ES-I3 (cell line): ENCODE measurements around the gene GPX3.

Experiments
- H3K36me3 ChIP-seq: 2 replicates; pipeline ENCODE4 v1.6.1; 2013; ENCODE audit warnings: mild to moderate bottlenecking, low read length, control low read depth, moderate library complexity; ENCODE audit not compliant: insufficient read depth
- H3K4me1 ChIP-seq: 2 replicates; pipeline ENCODE4 v1.6.1; 2013; ENCODE audit warnings: mild to moderate bottlenecking, control low read depth, low read length; ENCODE audit not compliant: insufficient read depth
- H3K9ac ChIP-seq: 2 replicates; pipeline ENCODE4 v1.6.1; 2013; ENCODE audit warnings: low read depth, mild to moderate bottlenecking, low read length, moderate library complexity
- H3K9me3 ChIP-seq: 2 replicates; pipeline ENCODE4 v1.6.1; 2013; ENCODE audit warnings: mild to moderate bottlenecking, low read length, moderate library complexity; ENCODE audit not compliant: control insufficient read depth, insufficient read depth

GPX3 gene

GRCh38 chr5:151065609-151066008, 45.2 kb downstream of the GPX3 start:
- Histone ChIP-seq H3K4me1 (peaks cover 6% of the 10 kb centered on the region; the same call in 1 of the 2 replicates), H3K9me3 (no peaks in the 10 kb centered on the region), H3K9ac (no peak overlapping the region), H3K36me3 (no peaks in the 10 kb centered on the region)

GRCh38 chr5:151066920-151067319, 46.5 kb downstream of the GPX3 start:
- no peaks in the 10 kb centered on the region for H3K9me3 ChIP-seq
- H3K36me3 ChIP-seq: no peaks in the 10 kb centered on the region
- peaks cover 6% of the 10 kb centered on the region; the same call in 1 of the 2 replicates for H3K4me1 ChIP-seq
- no peak overlapping the region for H3K9ac ChIP-seq

GRCh38 chr5:151067632-151068432, 47.4 kb downstream of the GPX3 start:
- Histone ChIP-seq H3K36me3 (no peaks in the 10 kb centered on the region), H3K9ac (no peak overlapping the region)

GRCh38 chr5:151068433-151069197, 48.2 kb downstream of the GPX3 start:
- Histone ChIP-seq H3K9me3 (no peaks in the 10 kb centered on the region), H3K4me1 (peaks cover 6% of the 10 kb centered on the region), H3K9ac (no peak overlapping the region), H3K36me3 (no peaks in the 10 kb centered on the region)

More at GRCh38 chr5:151067632-151068432, 47.4 kb downstream of the GPX3 start:
- no peaks in the 10 kb centered on the region for H3K9me3 ChIP-seq
- peaks cover 11% of the 10 kb centered on the region for H3K4me1 ChIP-seq

GRCh38 chr5:151070449-151070848, 50.1 kb downstream of the GPX3 start:
- Histone ChIP-seq H3K9me3 (no peaks in the 10 kb centered on the region), H3K36me3 (no peaks in the 10 kb centered on the region), H3K4me1 (peaks cover 5% of the 10 kb centered on the region), H3K9ac (no peak overlapping the region)

GRCh38 chr5:151071021-151071420, 50.6 kb downstream of the GPX3 start:
- Histone ChIP-seq H3K4me1 (peaks cover 5% of the 10 kb centered on the region), H3K36me3 (no peaks in the 10 kb centered on the region)

GRCh38 chr5:151071848-151072629, 51.6 kb downstream of the GPX3 start:
- peaks cover 5% of the 10 kb centered on the region for H3K4me1 ChIP-seq
- H3K36me3 ChIP-seq: no peaks in the 10 kb centered on the region
- H3K9ac ChIP-seq: no peak overlapping the region
- H3K9me3 ChIP-seq: no peaks in the 10 kb centered on the region

More at GRCh38 chr5:151071021-151071420, 50.6 kb downstream of the GPX3 start:
- Histone ChIP-seq H3K9ac (no peak overlapping the region), H3K9me3 (no peaks in the 10 kb centered on the region)

GRCh38 chr5:151072630-151073025, 52.2 kb downstream of the GPX3 start:
- H3K9me3 ChIP-seq: no peaks in the 10 kb centered on the region
- H3K4me1 ChIP-seq: peaks cover 5% of the 10 kb centered on the region
- H3K9ac ChIP-seq: no peak overlapping the region
- H3K36me3 ChIP-seq: no peaks in the 10 kb centered on the region

- H3K36me3 ChIP-seq: no peaks in the 10 kb centered on the region
- H3K9me3 ChIP-seq: no peaks in the 10 kb centered on the region
- peaks cover 5% of the 10 kb centered on the region for H3K4me1 ChIP-seq
- no peak overlapping the region for H3K9ac ChIP-seq
Measured at GRCh38 chr5:151073280-151073679, 52.9 kb downstream of the GPX3 start.

- H3K9ac ChIP-seq: no peak overlapping the region
- H3K9me3 ChIP-seq: no peaks in the 10 kb centered on the region
- H3K4me1 ChIP-seq: peaks cover 9% of the 10 kb centered on the region
- H3K36me3 ChIP-seq: no peaks in the 10 kb centered on the region
Measured at GRCh38 chr5:151074557-151074956, 54.2 kb downstream of the GPX3 start.

- H3K9ac ChIP-seq: no peak overlapping the region
- H3K4me1 ChIP-seq: peaks cover 13% of the 10 kb centered on the region
- no peaks in the 10 kb centered on the region for H3K36me3 ChIP-seq
- no peaks in the 10 kb centered on the region for H3K9me3 ChIP-seq
Measured at GRCh38 chr5:151075698-151076331, 55.4 kb downstream of the GPX3 start.

- H3K9me3 ChIP-seq: no peaks in the 10 kb centered on the region
- H3K36me3 ChIP-seq: no peaks in the 10 kb centered on the region
- H3K4me1 ChIP-seq: peaks cover 13% of the 10 kb centered on the region
- H3K9ac ChIP-seq: no peak overlapping the region
Measured at GRCh38 chr5:151076616-151077015, 56.2 kb downstream of the GPX3 start.

- H3K4me1 ChIP-seq: peaks cover 9% of the 10 kb centered on the region
- H3K9me3 ChIP-seq: no peaks in the 10 kb centered on the region
- H3K9ac ChIP-seq: no peak overlapping the region
- no peaks in the 10 kb centered on the region for H3K36me3 ChIP-seq
Measured at GRCh38 chr5:151077419-151077818, 57.0 kb downstream of the GPX3 start.

- Histone ChIP-seq H3K36me3 (no peaks in the 10 kb centered on the region), H3K4me1 (peaks cover 8% of the 10 kb centered on the region), H3K9ac (no peak overlapping the region), H3K9me3 (no peaks in the 10 kb centered on the region)
Measured at GRCh38 chr5:151077967-151078366, 57.6 kb downstream of the GPX3 start.
